ENCODE results near the gene PPP1R2. TPM values are rescaled to one million over a fixed set of nuclear protein-coding genes. Genes with fewer than 3 reads are reported as not detected.

PPP1R2 gene
- total RNA-seq, 4 donors from 2014 or later = 50.7 to 143 (median 59.4) TPM

DNA sequence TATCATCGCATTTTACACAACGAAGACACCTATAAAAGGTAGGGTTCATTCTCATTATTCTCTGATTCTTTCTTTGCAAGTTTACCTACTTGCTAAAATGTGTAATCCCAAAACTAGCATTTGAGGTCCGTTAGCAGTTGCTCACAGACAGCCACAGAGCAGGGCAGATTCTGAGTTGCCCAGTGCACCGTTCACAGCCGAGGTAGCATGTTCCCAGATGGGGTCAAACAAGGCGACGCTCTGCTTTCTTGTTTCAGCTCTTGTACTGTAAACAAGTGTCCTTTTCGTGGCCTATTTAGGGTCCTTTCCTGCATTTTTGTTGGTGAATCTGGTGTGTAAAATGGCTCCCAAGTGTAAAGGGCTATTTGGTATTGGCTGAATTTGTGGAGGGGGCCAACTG, 3.1 kb downstream of the PPP1R2 start:
- 67 to 75% methylated on average over 5 to 8 of the region's 8 CpGs for WGBS, 2 donors (ENCODE audit: low coverage in 1 of 2)
- in situ Hi-C loops (cut with MboI; ENCODE audit: low pct_ligation_motif_present in 1 of 4, low pct_unique_long_range_greater_than_20kb in 1 of 4, low sequenced_read_pairs in 3 of 4) = loop anchor here in 3 of 4 donors (25.0 kb wide), 2 partner anchors 853 to 878 kb away; partner anchors contain the start of genes FAM43A (in 2 of the 3) and LSG1 (in 1 of the 3)
- TF ChIP-seq EP300 (IDR thresholded peaks at IDR 0.05; ENCODE audit: low read depth) (no peak), POLR2A (IDR thresholded peaks at IDR 0.05) (no peak), CTCF (IDR thresholded peaks at IDR 0.05) (no peak), POLR2AphosphoS5 (IDR thresholded peaks at IDR 0.05) (no peak)
- no peaks in the 10 kb centered on the region for H3K27me3 ChIP-seq
- no peaks in the 10 kb centered on the region for H3K36me3 ChIP-seq
- intact Hi-C loops (cut with DNase I; ENCODE audit: low total_unique reads) = loop anchor here (5.0 to 10.0 kb wide), 2 partner anchors 98 to 855 kb away; partner anchors contain the start of genes ACAP2 and FAM43A
- peaks cover 4 to 54% (median 30%) of the 10 kb centered on the region in 4 donors for H3K4me1 ChIP-seq
- H3K27ac ChIP-seq = no peak overlapping the region
- H3K9me3 ChIP-seq = no peaks in the 10 kb centered on the region
- peak overlapping the region in 1 of 4 donors; percentile 73 for H3K4me3 ChIP-seq
- no peak for DNase-seq

GRCh38 chr3:195539479-195539878, 3.6 kb downstream of the PPP1R2 start:
- TF ChIP-seq EP300 (IDR thresholded peaks at IDR 0.05; ENCODE audit: low read depth) (no peak), POLR2AphosphoS5 (IDR thresholded peaks at IDR 0.05) (no peak), CTCF (IDR thresholded peaks at IDR 0.05) (no peak), POLR2A (IDR thresholded peaks at IDR 0.05) (no peak)
- intact Hi-C loops (cut with DNase I; ENCODE audit: low total_unique reads) (no loop called here), in situ Hi-C loops (cut with MboI; ENCODE audit: low pct_ligation_motif_present in 1 of 4, low pct_unique_long_range_greater_than_20kb in 1 of 4, low sequenced_read_pairs in 3 of 4) (loop anchor here in 3 of 4 donors (25.0 kb wide), 2 partner anchors 852 to 877 kb away; partner anchors contain the start of genes FAM43A (in 2 of the 3) and LSG1 (in 1 of the 3))
- Histone ChIP-seq H3K9me3 (no peaks in the 10 kb centered on the region), H3K36me3 (no peaks in the 10 kb centered on the region), H3K27me3 (no peaks in the 10 kb centered on the region), H3K4me3 (no peak overlapping the region), H3K4me1 (peaks cover 4 to 55% (median 30%) of the 10 kb centered on the region in 4 donors), H3K27ac (no peak overlapping the region)
- 63 to 82% methylated on average over 1 to 5 of the region's 5 CpGs for WGBS, 2 donors (ENCODE audit: low coverage in 1 of 2)
- no peak for DNase-seq

- intact Hi-C loops (cut with DNase I; ENCODE audit: low total_unique reads) = no loop called here
- in situ Hi-C loops (cut with MboI; ENCODE audit: low pct_ligation_motif_present in 1 of 4, low pct_unique_long_range_greater_than_20kb in 1 of 4, low sequenced_read_pairs in 3 of 4) = loop anchor here in 3 of 4 donors (25.0 kb wide), 2 partner anchors 851 to 876 kb away; partner anchors contain the start of genes FAM43A (in 2 of the 3) and LSG1 (in 1 of the 3)
Measured at GRCh38 chr3:195537995-195538394, 5.1 kb downstream of the PPP1R2 start.

DNA sequence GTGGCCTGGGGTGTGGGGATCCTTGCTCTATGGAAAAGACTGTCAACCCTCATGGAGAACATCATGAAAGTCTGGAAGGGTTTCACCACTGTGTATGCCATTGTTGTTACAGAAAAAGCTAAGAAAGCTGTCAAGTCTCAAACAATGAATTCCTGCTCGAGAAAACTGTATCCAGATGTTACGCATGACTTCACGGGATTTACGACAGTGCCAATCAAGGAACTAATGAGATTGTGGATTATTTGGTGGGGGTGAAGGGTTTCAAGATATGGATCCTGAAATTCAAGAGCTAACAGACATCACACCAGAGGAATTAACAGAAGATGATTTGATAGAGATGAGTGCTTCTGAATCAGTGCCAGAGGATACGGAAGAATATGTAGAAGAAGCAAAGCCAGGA, 7.8 kb downstream of the PPP1R2 start:
- peaks cover 3 to 46% (median 12%) of the 10 kb centered on the region in 4 donors for H3K4me1 ChIP-seq
- H3K9me3 ChIP-seq = no peaks in the 10 kb centered on the region
- 89 to 90% methylated on average over 5 of the region's 5 CpGs for WGBS, 2 donors (ENCODE audit: low coverage in 1 of 2)
- intact Hi-C loops (cut with DNase I; ENCODE audit: low total_unique reads) (no loop called here), in situ Hi-C loops (cut with MboI; ENCODE audit: low pct_ligation_motif_present in 1 of 4, low pct_unique_long_range_greater_than_20kb in 1 of 4, low sequenced_read_pairs in 3 of 4) (loop anchor here in 3 of 4 donors (25.0 kb wide), 2 partner anchors 848 to 873 kb away; partner anchors contain the start of genes FAM43A (in 2 of the 3) and LSG1 (in 1 of the 3))
- TF ChIP-seq CTCF (IDR thresholded peaks at IDR 0.05) (no peak), POLR2A (IDR thresholded peaks at IDR 0.05) (no peak), POLR2AphosphoS5 (IDR thresholded peaks at IDR 0.05) (no peak), EP300 (IDR thresholded peaks at IDR 0.05; ENCODE audit: low read depth) (no peak)
- H3K4me3 ChIP-seq = no peak overlapping the region
- no peak overlapping the region for H3K27ac ChIP-seq
- no peak for DNase-seq
- H3K27me3 ChIP-seq = no peaks in the 10 kb centered on the region
- no peaks in the 10 kb centered on the region for H3K36me3 ChIP-seq

More at GRCh38 chr3:195537995-195538394, 5.1 kb downstream of the PPP1R2 start:
- Histone ChIP-seq H3K4me1 (peaks cover 4 to 54% (median 26%) of the 10 kb centered on the region in 4 donors), H3K4me3 (no peak overlapping the region), H3K36me3 (no peaks in the 10 kb centered on the region), H3K27me3 (no peaks in the 10 kb centered on the region), H3K9me3 (no peaks in the 10 kb centered on the region), H3K27ac (no peak overlapping the region)
- TF ChIP-seq CTCF (IDR thresholded peaks at IDR 0.05) = no peak
- no peak for TF ChIP-seq EP300 (IDR thresholded peaks at IDR 0.05; ENCODE audit: low read depth)
- no peak for TF ChIP-seq POLR2A (IDR thresholded peaks at IDR 0.05)
- no peak for TF ChIP-seq POLR2AphosphoS5 (IDR thresholded peaks at IDR 0.05)
- peak; percentile 51 for DNase-seq
- WGBS, 2 donors (ENCODE audit: low coverage in 1 of 2) = 50 to 73% methylated on average over 2 of the region's 2 CpGs

All from transverse colon (tissue), 4 donors.